ENCODE data around the gene MCTP1.

Gene MCTP1

DNA sequence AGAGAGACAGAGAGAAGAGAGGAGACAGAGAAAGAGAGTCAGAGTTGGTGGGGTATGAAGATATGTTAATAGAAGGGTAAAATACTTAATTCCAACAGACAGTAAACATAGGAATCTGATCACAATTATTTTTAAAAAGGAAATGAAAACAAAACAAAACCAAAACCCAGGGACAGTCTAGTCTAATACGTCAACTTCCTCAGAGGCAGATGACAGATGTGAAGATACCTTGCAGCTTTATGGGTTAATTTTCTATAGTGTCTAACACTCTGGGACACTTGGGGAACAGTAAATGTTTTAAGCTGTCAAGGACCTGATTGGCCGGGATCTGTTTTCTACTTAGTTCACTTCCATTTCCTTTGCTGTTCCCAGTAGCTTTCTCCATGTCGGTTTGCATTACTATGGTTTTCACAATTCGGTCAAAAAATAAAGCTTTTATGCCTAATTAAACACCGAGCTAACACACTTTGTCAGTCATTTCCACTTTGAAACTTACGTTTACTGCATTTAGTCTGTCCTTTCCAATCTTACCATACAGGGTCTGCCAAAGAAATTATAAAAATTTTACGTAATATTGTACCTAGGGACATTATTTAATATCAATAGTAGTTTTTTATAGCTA lies 216.5 kb downstream of the MCTP1 start:
- TF ChIP-seq FOXM1 (IDR thresholded peaks at IDR 0.05; ENCODE audit: borderline replicate concordance, low read depth) (no peak), EP300 (IDR thresholded peaks at IDR 0.05; ENCODE audit: borderline replicate concordance) (no peak), CEBPB (IDR thresholded peaks at IDR 0.05) (no peak), RAD21 (IDR thresholded peaks at IDR 0.05; ENCODE audit: low read depth) (no peak), CREB1 (IDR thresholded peaks at IDR 0.05; ENCODE audit: low read depth) (no peak), EGR1 (IDR thresholded peaks at IDR 0.05) (no peak), TCF12 (IDR thresholded peaks at IDR 0.05; ENCODE audit: low read depth) (no peak), YY1 (IDR thresholded peaks at IDR 0.05; ENCODE audit: low read depth) (no peak), ZBTB7A (IDR thresholded peaks at IDR 0.05; ENCODE audit: low read depth) (no peak), TEAD4 (IDR thresholded peaks at IDR 0.05) (no peak), NFIC (IDR thresholded peaks at IDR 0.05) (no peak)
- TF ChIP-seq, protein P1, sequence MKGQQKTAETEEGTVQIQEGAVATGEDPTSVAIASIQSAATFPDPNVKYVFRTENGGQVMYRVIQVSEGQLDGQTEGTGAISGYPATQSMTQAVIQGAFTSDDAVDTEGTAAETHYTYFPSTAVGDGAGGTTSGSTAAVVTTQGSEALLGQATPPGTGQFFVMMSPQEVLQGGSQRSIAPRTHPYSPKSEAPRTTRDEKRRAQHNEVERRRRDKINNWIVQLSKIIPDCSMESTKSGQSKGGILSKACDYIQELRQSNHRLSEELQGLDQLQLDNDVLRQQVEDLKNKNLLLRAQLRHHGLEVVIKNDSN (IDR thresholded peaks at IDR 0.05): no peak
- TF ChIP-seq, protein P2, sequence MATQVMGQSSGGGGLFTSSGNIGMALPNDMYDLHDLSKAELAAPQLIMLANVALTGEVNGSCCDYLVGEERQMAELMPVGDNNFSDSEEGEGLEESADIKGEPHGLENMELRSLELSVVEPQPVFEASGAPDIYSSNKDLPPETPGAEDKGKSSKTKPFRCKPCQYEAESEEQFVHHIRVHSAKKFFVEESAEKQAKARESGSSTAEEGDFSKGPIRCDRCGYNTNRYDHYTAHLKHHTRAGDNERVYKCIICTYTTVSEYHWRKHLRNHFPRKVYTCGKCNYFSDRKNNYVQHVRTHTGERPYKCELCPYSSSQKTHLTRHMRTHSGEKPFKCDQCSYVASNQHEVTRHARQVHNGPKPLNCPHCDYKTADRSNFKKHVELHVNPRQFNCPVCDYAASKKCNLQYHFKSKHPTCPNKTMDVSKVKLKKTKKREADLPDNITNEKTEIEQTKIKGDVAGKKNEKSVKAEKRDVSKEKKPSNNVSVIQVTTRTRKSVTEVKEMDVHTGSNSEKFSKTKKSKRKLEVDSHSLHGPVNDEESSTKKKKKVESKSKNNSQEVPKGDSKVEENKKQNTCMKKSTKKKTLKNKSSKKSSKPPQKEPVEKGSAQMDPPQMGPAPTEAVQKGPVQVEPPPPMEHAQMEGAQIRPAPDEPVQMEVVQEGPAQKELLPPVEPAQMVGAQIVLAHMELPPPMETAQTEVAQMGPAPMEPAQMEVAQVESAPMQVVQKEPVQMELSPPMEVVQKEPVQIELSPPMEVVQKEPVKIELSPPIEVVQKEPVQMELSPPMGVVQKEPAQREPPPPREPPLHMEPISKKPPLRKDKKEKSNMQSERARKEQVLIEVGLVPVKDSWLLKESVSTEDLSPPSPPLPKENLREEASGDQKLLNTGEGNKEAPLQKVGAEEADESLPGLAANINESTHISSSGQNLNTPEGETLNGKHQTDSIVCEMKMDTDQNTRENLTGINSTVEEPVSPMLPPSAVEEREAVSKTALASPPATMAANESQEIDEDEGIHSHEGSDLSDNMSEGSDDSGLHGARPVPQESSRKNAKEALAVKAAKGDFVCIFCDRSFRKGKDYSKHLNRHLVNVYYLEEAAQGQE (IDR thresholded peaks at IDR 0.05; ENCODE audit: low read depth): no peak

DNA sequence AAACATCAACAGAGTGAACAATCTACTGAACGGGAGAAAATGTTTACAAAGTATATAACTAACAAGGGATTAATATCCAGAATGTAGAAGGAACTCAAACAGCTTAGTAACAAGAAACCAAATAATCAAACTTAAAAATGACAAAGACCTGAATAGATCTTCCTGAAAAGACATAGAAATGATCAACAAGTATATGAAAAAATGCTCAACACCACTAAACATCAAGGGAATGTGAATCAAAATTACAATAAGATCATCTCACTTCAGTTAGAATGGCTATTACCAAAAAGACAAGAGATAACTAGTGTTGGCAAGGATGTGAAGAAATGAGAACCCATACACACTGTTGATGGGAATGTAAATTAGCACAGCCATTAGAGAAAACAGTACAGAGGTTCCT lies 218.8 kb downstream of the MCTP1 start:
- TF ChIP-seq CREB1 (IDR thresholded peaks at IDR 0.05; ENCODE audit: low read depth): no peak

DNA sequence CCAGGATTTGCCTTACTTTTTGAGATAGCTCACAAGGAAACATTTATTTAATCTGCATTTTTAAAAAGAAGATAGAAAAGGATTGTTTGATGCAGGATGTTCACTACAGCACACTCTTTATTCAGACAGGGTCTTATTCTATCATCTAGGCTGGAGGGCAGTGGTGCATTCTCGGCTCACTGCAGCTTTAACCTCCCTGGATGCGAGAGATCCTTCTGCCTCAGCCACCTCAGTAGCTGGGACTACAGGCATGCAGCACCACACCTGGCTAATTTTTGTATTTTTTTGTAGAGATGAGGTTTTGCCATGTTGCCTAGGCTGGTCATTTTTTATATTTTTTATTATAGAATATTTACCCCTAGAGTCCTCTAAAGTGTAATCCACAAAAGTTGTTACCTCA lies 221.4 kb downstream of the MCTP1 start:
- no peak for TF ChIP-seq NFIC (IDR thresholded peaks at IDR 0.05)
- no peak for TF ChIP-seq TAF1 (IDR thresholded peaks at IDR 0.05; ENCODE audit: low read depth)
- TF ChIP-seq CEBPB (IDR thresholded peaks at IDR 0.05): no peak
- no peak for TF ChIP-seq RAD21 (IDR thresholded peaks at IDR 0.05; ENCODE audit: low read depth)
- TF ChIP-seq EP300 (IDR thresholded peaks at IDR 0.05; ENCODE audit: borderline replicate concordance): no peak
- TF ChIP-seq, protein P2 (IDR thresholded peaks at IDR 0.05; ENCODE audit: low read depth): no peak
- no peak for TF ChIP-seq TEAD4 (IDR thresholded peaks at IDR 0.05)
- no peak for TF ChIP-seq CREB1 (IDR thresholded peaks at IDR 0.05; ENCODE audit: low read depth)
- TF ChIP-seq ZBTB7A (IDR thresholded peaks at IDR 0.05; ENCODE audit: low read depth): no peak
- TF ChIP-seq, protein P3, sequence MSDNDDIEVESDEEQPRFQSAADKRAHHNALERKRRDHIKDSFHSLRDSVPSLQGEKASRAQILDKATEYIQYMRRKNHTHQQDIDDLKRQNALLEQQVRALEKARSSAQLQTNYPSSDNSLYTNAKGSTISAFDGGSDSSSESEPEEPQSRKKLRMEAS (IDR thresholded peaks at IDR 0.05): no peak
- no peak for TF ChIP-seq FOXM1 (IDR thresholded peaks at IDR 0.05; ENCODE audit: borderline replicate concordance, low read depth)
- no peak for TF ChIP-seq TCF12 (IDR thresholded peaks at IDR 0.05; ENCODE audit: low read depth)
- TF ChIP-seq YY1 (IDR thresholded peaks at IDR 0.05; ENCODE audit: low read depth): no peak
- TF ChIP-seq, protein P1 (IDR thresholded peaks at IDR 0.05): no peak
- no peak for TF ChIP-seq EGR1 (IDR thresholded peaks at IDR 0.05)

DNA sequence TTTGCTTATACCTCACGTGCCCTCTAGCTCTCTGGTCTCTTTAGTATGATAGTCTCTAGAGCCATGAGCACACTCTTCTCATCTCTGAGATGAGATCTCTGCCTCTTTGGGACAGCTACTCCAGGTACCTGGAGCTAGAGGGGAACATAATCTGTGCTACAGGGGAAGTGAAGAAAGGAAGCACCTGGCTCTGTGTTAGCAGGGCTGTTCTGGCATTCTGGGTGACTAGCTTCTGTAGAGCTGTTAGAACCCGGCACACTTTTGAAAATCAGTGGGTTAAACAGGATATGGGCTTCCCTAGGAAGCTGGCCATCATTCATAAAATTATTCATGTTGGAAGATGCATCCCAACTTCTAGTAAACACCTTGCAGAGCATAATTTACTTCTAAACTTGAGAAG lies 224.8 kb downstream of the MCTP1 start:
- TF ChIP-seq CREB1 (IDR thresholded peaks at IDR 0.05; ENCODE audit: low read depth): no peak
- TF ChIP-seq EGR1 (IDR thresholded peaks at IDR 0.05): no peak
- no peak for TF ChIP-seq CEBPB (IDR thresholded peaks at IDR 0.05)
- TF ChIP-seq TCF12 (IDR thresholded peaks at IDR 0.05; ENCODE audit: low read depth): no peak
- TF ChIP-seq NFIC (IDR thresholded peaks at IDR 0.05): no peak
- no peak for TF ChIP-seq EP300 (IDR thresholded peaks at IDR 0.05; ENCODE audit: borderline replicate concordance)
- no peak for TF ChIP-seq TEAD4 (IDR thresholded peaks at IDR 0.05)
- no peak for TF ChIP-seq RAD21 (IDR thresholded peaks at IDR 0.05; ENCODE audit: low read depth)
- TF ChIP-seq, protein P1 (IDR thresholded peaks at IDR 0.05): no peak
- no peak for TF ChIP-seq ZBTB7A (IDR thresholded peaks at IDR 0.05; ENCODE audit: low read depth)

DNA sequence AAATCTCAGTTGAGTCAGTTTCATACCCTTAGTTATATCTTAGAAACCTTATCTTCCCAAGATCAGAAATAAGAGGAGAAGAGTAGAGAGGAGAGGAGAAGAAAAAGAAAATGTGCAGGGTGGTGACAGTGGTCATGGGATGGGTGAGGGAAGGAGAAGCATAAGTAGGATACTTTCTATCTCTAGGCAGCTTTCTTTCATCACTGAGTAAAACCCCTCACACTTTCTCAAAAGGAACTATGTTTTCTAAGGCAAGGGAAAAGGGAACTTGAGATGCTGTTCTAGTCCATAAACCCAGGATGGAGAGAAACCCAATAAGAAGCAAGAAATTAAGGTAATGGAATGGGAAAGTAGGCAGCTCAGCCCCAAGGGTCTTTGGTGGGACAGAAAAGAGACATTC lies 225.3 kb downstream of the MCTP1 start:
- TF ChIP-seq TCF12 (IDR thresholded peaks at IDR 0.05; ENCODE audit: low read depth) (no peak), ZBTB7A (IDR thresholded peaks at IDR 0.05; ENCODE audit: low read depth) (no peak), EP300 (IDR thresholded peaks at IDR 0.05; ENCODE audit: borderline replicate concordance) (no peak), CEBPB (IDR thresholded peaks at IDR 0.05) (no peak), RAD21 (IDR thresholded peaks at IDR 0.05; ENCODE audit: low read depth) (no peak), EGR1 (IDR thresholded peaks at IDR 0.05) (no peak), TAF1 (IDR thresholded peaks at IDR 0.05; ENCODE audit: low read depth) (no peak), YY1 (IDR thresholded peaks at IDR 0.05; ENCODE audit: low read depth) (no peak), NFIC (IDR thresholded peaks at IDR 0.05) (no peak), TEAD4 (IDR thresholded peaks at IDR 0.05) (no peak), CREB1 (IDR thresholded peaks at IDR 0.05; ENCODE audit: low read depth) (no peak), FOXM1 (IDR thresholded peaks at IDR 0.05; ENCODE audit: borderline replicate concordance, low read depth) (no peak)
- TF ChIP-seq, protein P1 (IDR thresholded peaks at IDR 0.05): no peak
- TF ChIP-seq, protein P2 (IDR thresholded peaks at IDR 0.05; ENCODE audit: low read depth): no peak
- TF ChIP-seq, protein P3 (IDR thresholded peaks at IDR 0.05): no peak
